GM12891 (cell line): ENCODE measurements around the gene TENM3.

ENCODE experiments used
- DNase-seq: peaks from one replicate; pipeline ENCODE4 v3.0.0; 2011; ENCODE audit warnings: low spot score; ENCODE audit not compliant: insufficient read length
- FAIRE-seq: peaks from 2 replicates; lab custom pipeline; 2011; peaks lifted over from hg19 to GRCh38; lab: Jason Lieb, UNC
- PAX5 ChIP-seq: IDR thresholded peaks from 2 replicates; pipeline ENCODE4 v1.6.1; 2011; ENCODE audit warnings: low read length, moderate library complexity, mild to moderate bottlenecking; ENCODE audit not compliant: insufficient read depth, severe bottlenecking
- POLR2A ChIP-seq: IDR thresholded peaks from 2 replicates; pipeline ENCODE4 v1.6.1; 2011; ENCODE audit warnings: low read depth, low read length, control low read depth
- POLR2AphosphoS5 ChIP-seq: IDR thresholded peaks from 2 replicates; pipeline ENCODE4 v1.6.1; 2011; ENCODE audit warnings: low read depth, low read length, control low read depth
- POU2F2 ChIP-seq: IDR thresholded peaks from 2 replicates; pipeline ENCODE4 v1.6.1; 2011; ENCODE audit warnings: low read depth, mild to moderate bottlenecking, control low read depth, low read length, moderate library complexity
- SPI1 ChIP-seq: IDR thresholded peaks from 2 replicates; pipeline ENCODE4 v1.6.1; 2011; ENCODE audit warnings: low read depth, low read length, control low read depth
- TAF1 ChIP-seq: IDR thresholded peaks from 2 replicates; pipeline ENCODE4 v1.6.1; 2011; ENCODE audit warnings: low read depth, low read length, control low read depth

TENM3 gene

GRCh38 chr4:182825003-182825402 lies 581.8 kb downstream of the TENM3 start:
- TF ChIP-seq SPI1: no peak
- TF ChIP-seq POLR2AphosphoS5: no peak
- no peak for TF ChIP-seq POU2F2
- TF ChIP-seq POLR2A: no peak
- no peak for TF ChIP-seq PAX5
- TF ChIP-seq TAF1: no peak
- no peak for FAIRE-seq
- DNase-seq: no peak

DNA sequence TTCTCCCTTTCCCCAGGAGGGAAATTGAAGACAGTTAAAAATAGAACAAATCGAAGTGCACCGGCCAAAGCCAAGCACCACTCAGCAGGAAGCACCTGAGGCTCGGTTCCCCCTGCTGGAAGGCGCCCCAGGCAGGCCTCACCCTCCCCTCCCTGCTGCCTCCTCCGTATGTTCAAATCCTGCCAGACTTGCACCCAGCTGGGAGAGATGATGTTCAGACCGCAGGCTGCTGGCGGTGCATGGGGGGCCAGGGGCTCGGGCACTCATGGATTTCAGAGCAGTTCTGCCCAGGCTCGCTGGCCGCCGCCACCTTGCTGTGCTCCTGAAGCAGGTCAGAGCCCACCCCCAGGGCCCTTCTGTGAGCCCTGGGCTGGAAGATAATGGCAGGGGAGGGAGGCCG lies 582.6 kb downstream of the TENM3 start:
- FAIRE-seq (peak; percentile 84), DNase-seq (no peak)
- TF ChIP-seq TAF1 (no peak), PAX5 (no peak), SPI1 (no peak), POLR2AphosphoS5 (no peak), POU2F2 (no peak), POLR2A (no peak)

- DNase-seq (peak; percentile 63), FAIRE-seq (peak; percentile 96)
- TF ChIP-seq TAF1 (no peak), SPI1 (no peak), PAX5 (no peak), POLR2A (no peak), POLR2AphosphoS5 (no peak), POU2F2 (no peak)
Observed at GRCh38 chr4:182826391-182826790, 583.2 kb downstream of the TENM3 start.

GRCh38 chr4:182827166-182827565 lies 584.0 kb downstream of the TENM3 start:
- TF ChIP-seq POLR2A (no peak), POLR2AphosphoS5 (no peak), TAF1 (no peak), POU2F2 (no peak), PAX5 (no peak), SPI1 (no peak)
- DNase-seq: no peak
- no peak for FAIRE-seq

GRCh38 chr4:182827954-182828353 lies 584.8 kb downstream of the TENM3 start:
- DNase-seq (no peak), FAIRE-seq (no peak)
- TF ChIP-seq TAF1: no peak

- DNase-seq (no peak), FAIRE-seq (no peak)
- no peak for TF ChIP-seq TAF1
- TF ChIP-seq PAX5: no peak
- 0 out of 2 replicates have a peak, but pooled peaks have one; percentile 19 for TF ChIP-seq SPI1
- TF ChIP-seq POLR2A: no peak
- no peak for TF ChIP-seq POU2F2
- TF ChIP-seq POLR2AphosphoS5: no peak
Observed at GRCh38 chr4:182828360-182829025, 585.3 kb downstream of the TENM3 start.

DNA sequence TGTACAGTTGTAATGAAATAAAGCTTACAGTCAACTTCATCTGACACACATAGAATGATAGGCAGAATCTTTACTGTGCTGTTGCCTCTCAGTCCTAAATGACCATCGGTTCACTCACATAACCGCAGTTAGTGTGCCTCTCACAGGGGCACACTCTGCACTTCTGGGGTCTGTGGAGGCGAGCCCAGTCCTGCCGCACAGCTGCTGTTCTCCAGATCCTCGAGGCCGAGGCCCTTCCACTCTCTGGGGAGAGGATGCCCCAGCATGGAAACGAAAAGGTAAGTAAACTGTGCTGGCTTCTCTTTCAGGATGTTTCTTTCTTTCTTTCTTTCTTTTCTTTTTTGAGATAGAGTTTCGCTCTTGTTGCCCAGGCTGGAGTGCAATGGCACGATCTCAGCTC lies 586.0 kb downstream of the TENM3 start:
- DNase-seq (no peak), FAIRE-seq (peak; percentile 68)
- TF ChIP-seq POLR2AphosphoS5 (no peak), POLR2A (no peak), SPI1 (no peak), POU2F2 (no peak), TAF1 (no peak), PAX5 (no peak)

GRCh38 chr4:182831376-182831775 lies 588.2 kb downstream of the TENM3 start:
- FAIRE-seq: peak; percentile 31
- TF ChIP-seq POU2F2 (peak; percentile 35; the same call in 1 of the 2 replicates), SPI1 (peak; percentile 61), PAX5 (no peak)
- DNase-seq: no peak

DNA sequence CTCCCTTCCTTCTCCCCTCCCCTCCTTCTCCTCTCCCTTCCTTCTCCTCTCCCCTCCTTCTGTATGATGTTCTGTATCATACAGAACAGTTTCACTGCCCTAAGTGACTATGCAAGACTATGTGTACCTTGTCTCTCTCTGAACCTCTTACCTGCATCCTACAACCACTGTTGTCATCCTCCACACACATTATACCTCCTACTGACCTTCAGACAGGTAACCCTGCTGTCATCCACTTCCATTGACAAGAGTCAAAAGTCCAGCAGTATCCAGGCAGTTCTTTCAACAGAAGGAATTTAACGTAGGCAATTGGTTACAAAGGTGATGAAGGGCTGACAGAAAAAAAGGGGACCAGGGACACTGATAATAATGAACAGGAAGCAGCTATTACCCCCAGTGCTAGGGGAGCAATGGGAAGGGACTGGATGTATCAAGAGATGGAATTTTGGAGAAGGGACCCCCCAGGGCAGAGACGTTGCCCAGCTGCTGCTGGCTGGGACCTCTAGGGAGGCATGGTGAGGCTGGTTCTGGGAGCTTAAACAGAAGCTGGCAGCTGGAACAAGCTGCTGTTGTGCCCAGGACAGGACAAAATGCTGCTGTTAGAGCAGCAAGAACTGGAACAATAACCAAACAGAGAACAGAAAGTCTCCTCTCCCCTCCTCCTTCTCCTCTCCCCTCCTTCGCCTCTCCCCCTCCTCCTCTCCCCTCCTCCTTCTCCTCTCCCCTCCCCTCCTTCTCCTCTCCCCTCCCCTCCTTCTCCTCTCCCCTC lies 589.3 kb downstream of the TENM3 start:
- DNase-seq (no peak), FAIRE-seq (no peak)
- no peak for TF ChIP-seq PAX5
- TF ChIP-seq TAF1: no peak
- TF ChIP-seq POLR2AphosphoS5: no peak
- TF ChIP-seq POLR2A: no peak

DNA sequence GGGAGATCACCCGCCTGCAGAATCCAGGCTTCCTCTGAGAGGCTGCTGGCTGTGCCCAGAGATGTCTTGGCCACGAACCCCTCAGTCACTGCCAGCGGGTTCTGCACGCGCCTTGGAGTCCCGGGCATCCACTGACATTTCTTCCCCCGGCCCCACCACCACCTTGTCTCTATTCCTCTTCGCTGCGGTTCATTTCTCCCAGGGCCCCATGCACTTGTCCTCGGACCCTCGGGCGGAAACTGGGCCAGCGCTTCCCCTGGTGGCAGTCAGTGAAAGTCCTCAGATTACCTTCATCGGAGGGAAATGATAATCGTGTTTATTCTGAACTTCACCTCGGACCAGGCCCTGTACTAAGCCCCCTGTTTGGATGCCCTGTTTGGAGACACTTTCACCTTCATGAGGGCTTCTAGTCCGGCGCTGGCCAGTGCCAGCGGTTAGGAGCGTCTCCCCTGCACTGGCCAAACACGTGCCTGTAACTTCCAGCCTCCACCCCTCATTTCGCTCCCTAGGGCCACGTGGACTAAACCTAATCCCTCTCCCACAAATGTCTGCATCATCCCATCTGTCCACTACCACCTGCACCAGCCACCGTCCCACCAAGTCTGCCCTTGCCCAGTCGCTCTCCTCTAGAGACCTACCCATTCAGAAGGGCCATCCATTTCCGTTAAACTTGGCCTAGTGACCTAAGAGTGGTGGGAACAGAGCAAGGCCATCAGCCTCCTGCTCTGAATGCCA lies 592.0 kb downstream of the TENM3 start:
- no peak for FAIRE-seq
- TF ChIP-seq PAX5 (no peak), TAF1 (no peak), POLR2AphosphoS5 (no peak), POLR2A (no peak), SPI1 (no peak), POU2F2 (no peak)

More for the DNA sequence above, 592.0 kb downstream of the TENM3 start:
- no peak for DNase-seq
